Stimulated activated CD4-positive, alpha-beta T cell treated with anti-CD3 and anti-CD28 coated beads, Interleukin-4, amount 100 ng/mL, for 48 hours (primary cell): ENCODE results near the gene CACTIN.
"Not testable (repeated sequence)": the region's sequence is repeated elsewhere in the genome, so short reads cannot be mapped to it uniquely, and the experiment has no call there.

ENCODE experiments used
- DNase-seq, 2 donors: peaks; one replicate each; pipeline ENCODE4 v3.0.0-alpha.2; 2020; ENCODE audit warnings: low read depth in 2 of 2

CACTIN gene

DNA sequence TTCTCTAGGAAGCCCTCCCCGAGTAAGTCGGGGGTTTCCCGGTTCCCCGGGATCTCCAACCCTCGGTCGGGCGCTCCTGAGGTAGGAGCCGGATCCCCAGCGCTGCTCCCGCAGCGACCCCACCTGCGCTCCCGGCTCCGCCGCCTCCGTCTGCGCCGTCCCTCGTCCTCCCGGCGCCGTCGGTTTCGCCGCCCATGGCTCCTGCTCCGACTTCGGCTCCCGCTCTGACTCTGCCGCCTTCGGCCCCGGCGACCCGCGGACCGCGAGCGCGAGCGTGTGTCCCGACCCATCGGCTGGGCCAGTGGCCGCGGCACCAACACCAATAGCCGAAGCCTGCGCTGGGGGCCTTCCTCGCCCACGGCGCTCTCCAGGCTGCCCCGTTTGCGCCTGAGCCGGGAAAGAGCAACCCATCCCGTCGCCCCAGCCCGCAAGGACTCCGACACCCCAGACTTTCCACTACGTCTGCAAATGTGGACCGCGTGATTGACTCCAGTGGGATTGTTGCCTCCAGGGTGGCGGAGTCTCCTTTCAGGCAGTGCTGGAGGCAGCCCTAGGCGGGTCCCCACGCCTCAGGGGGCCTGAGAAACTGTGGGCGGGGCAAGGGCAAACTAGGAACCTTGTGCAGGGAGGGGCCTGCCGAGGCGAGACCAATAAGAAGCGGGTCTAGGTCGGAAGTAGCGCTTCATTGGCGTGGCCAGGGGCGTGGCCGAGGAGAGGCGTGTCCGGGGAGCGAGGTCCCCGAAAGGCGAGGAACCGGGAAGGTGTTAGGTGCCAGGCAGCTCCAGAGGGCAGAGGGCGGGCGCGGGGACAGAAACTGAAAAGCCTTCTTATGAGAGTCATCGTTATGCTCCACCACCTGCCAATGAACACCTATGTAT, at the start of gene CACTIN:
CACTIN (minus strand) TSS at position 318 of the 878 bp plus-strand sequence; CDS start at position 290, 28 bp downstream.
- peak; percentile 98 to 99 for DNase-seq

GRCh38 chr19:3674784-3675543, 48.4 kb upstream of the CACTIN start:
- no peak for DNase-seq

DNA sequence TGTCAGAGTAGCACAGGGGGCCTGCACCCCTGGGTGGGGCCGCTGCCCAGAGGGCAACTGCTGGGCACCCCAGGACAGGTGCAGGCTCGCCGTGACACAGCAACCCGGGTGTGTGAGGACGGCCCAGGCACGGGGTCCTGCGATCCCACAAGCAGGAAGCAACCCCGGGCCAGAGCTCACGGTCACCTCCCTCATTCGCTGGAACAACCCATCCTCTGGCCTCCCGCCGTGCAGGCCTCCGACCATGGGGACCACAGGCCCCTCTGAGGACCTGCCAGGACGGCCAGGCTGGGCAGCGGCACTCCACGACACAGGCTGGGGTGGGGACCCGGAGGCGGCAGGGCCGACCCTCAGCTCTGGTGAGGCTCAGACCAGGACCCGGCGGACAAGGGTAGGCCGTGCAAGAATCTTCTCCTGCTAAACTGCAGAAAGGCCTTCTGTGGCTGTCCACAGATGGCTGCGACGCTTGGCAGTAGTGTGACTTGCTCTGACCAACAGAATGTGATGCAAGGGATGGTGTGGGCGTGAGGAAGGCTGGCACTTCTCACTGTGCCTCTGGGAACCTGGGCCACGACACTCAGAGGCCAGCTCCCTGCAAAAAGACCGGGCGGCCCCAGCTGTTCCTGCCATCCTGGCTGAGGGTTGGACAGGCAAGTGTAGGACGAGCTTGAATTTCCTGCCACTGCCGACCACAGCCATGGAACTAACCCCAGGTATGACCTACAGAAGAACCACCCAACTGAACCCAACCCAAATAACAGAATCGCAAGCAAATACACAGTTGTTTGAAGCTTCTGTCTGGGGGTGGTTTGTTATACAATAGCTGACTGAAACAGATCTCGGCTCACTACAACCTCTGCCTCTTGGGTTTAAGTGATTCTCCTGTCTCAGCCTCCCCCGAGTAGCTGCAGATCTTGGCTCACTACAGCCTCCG, 47.2 kb upstream of the CACTIN start:
- DNase-seq: no peak

GRCh38 chr19:3672993-3673392, 46.4 kb upstream of the CACTIN start:
- no peak for DNase-seq

DNA sequence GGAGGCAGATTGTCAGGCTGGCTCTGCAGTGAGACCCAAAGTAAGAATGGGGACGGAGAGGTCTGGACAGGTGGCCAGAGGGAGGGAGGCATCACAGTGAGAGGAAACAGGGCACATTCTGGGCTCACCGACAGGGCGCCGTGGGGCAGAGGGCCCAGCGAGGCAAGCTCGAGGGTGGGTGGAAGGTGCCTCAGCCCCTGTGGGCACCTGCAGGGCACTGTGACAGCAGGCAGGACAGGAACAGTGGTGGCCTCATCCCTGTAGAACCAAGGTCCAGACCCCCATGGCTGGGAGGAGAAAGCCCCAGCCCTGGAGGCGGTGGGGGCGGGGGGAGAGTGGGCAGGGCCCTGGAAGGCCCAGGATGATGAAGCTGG, 46.0 kb upstream of the CACTIN start:
- no peak for DNase-seq

- no peak for DNase-seq
These were observed 45.3 kb upstream of the CACTIN start for GRCh38 chr19:3671680-3672574.

GRCh38 chr19:3670796-3671679, 44.4 kb upstream of the CACTIN start:
- peak in 1 of 2 donors; percentile 34 for DNase-seq

- DNase-seq: no peak
These were observed 43.6 kb upstream of the CACTIN start for GRCh38 chr19:3669947-3670795.

GRCh38 chr19:3669082-3669946, 42.7 kb upstream of the CACTIN start:
- no peak for DNase-seq

DNA sequence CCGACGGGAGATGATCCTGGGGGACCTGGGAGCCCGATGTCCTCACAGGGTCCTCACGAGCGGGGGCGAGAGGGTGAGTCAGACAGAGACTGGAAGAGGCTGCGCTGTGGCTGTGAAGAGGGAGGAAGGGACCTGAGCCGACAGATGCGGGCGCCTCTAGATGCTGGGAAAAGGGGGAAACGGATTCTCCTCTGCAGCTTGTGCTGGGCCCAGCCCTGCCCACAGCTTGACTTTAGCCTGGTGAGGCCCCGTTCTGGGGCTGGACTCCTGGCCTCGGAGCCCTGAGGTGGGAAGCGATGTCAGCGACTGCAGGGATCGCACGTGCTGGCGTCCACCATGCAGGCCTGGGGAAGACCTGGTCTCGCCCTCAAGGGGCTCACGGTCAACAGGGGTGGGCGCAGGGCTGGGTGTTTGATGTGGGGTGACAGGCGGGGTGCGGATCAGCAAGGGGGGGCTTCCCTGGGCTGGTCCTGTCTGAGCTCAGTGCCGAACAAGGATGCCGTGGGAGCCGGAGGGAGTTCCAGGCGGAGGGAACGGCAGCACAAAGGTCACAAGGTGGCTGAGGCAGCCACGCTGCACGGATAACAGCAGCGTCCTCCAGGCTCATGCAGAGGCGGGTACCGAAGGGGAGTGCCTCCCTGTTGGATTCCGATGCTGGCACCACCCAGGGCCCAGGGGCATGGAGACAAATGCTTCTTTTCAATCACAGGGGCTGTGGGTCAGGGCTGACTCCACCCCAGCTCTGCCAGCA, 41.9 kb upstream of the CACTIN start:
- DNase-seq: no peak

GRCh38 chr19:3667766-3668165, 41.2 kb upstream of the CACTIN start:
- no peak for DNase-seq

GRCh38 chr19:3667037-3667638, 40.5 kb upstream of the CACTIN start:
- DNase-seq: no peak

DNA sequence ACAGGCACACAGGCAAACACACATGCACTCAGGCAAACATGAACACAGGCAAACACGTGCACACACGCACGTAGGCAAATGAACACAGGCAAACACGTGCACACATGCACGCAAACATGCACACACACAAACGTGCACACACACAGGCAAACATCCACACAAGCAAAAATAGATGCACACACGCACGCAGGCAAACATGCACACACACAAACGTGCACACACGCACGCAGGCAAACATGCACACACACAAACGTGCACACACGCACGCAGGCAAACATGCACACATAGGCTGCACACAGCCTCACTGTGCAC, 39.9 kb upstream of the CACTIN start:
- DNase-seq: not testable (repeated sequence)

DNA sequence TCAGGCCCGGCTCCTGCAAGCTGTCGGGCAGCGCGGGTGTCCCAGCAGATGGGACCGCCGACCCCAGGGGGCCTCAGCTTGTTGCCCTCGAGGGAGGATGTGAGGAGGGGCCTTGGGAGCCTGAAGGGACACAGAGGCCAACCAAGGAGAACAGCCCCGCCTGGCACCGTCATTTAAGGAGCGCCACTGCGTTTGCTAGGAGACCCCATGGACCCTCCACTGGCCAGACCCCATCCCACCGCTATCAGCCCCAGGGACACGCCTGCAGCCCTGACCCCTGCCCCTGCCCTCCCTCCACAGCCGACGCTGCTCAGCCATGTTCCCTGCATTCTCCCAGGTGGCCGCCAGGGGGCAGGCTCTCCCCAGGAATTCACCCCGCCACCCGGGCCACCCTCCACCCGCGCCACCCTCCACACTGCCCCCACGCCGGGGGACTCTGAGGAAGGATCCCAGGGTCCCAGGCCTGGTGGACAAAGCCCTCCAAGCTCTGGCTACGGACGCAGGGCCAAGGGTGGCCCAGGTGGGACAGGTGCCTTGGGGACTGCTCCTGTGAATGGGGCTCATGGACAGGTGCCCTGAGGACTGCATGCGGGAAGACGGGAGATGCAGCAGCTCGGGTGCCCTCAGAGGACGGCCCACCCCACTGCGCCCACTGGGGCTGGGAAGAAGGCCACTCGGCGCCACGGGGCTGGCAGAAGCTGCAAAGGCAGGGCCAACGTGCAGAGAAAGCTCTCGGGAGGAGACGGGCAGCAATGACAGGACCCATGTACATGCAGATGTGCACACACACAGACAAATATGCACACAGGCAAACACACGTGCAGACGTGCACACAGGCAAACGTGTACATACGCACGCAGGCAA, 39.3 kb upstream of the CACTIN start:
- DNase-seq: peak; percentile 55 to 75

- no peak for DNase-seq
These were observed 38.5 kb upstream of the CACTIN start for GRCh38 chr19:3664879-3665642.
